GM19043 (cell line): ENCODE measurements around the gene COA5.

Source experiments
- ATAC-seq: cut with Tn5 transposase; IDR thresholded peaks from one replicate; pipeline ENCODE4 v1.9.1; 2021; ENCODE audit warnings: low read depth; ENCODE audit not compliant: unreplicated experiment

Gene COA5

GRCh38 chr2:98555696-98556095 lies 52.6 kb downstream of the COA5 start:
- ATAC-seq: no peak

- no peak for ATAC-seq
Observed at GRCh38 chr2:98554116-98554861, 54.0 kb downstream of the COA5 start.

- no peak for ATAC-seq
Observed at GRCh38 chr2:98552499-98553179, 55.7 kb downstream of the COA5 start.

DNA sequence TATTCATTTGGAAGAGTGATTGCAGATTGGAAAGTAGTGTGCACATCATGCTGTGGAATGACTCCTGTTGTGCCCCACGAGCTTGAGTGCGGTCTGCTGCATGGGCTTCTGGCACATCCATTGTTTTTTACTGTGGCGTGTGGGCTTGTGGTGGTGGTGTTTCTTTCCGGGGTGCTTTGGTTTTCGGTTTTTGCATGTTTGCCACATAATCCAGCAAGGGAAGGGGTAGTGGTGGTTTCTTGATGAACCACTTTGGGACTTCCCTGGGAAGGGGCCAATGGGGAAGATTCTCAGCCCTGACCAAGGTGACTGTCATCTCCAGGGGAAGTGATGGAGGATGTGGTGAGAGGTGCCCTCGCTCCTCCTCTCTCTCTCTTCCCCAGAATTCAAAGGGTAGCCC lies 57.0 kb downstream of the COA5 start:
- ATAC-seq: no peak

DNA sequence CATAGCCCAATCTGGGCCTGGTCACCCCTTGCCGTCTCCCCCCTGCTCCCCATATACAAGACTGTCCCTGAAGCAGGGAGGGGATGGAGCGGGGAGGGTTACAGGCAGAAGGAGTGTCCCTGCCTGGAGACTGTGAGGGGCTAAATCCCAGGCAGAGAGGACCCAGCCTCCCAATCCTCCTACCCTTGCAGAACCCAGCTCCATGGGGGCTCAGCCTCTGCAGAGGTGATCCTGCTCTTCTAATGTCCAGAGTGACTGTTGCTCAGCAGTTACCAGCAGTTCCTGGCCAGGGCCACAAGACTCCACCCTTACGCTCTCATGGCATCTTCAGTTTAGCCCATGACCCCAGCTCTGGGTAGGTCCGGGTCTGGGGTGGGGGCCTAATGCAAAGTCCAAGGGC lies 58.1 kb downstream of the COA5 start:
- ATAC-seq: no peak
